Calu3 (cell line): ENCODE data around the gene L3MBTL1. TPM values are rescaled to one million over a fixed set of nuclear protein-coding genes. Genes with fewer than 3 reads are reported as not detected.

Source experiments
- BruUV-seq: library from RNA; stranded (reverse); fragments of 400-500 nt; replicated peaks from 2 replicates; lab custom pipeline; 2021; lab: Mats Ljungman, UMichigan
- CTCF ChIA-PET: fragments of 300-600 bp; sonication (Branson Sonifier 250); formaldehyde crosslinking; loops from one replicate; lab custom pipeline; 2022; ENCODE audit warnings: antibody characterized with exemption; lab: Charles Lee
- DNase-seq: peaks from one replicate; pipeline ENCODE4 v3.0.0; 2022
- H3K27ac Mint-ChIP-seq: one replicate; pipeline ENCODE4 v1.8.0; 2022; ENCODE audit warnings: mixed read lengths; ENCODE audit not compliant: unreplicated experiment
- H3K27me3 Mint-ChIP-seq: one replicate; pipeline ENCODE4 v1.8.0; 2022; ENCODE audit warnings: mixed read lengths; ENCODE audit not compliant: unreplicated experiment
- H3K36me3 Mint-ChIP-seq: one replicate; pipeline ENCODE4 v1.8.0; 2022; ENCODE audit warnings: mild to moderate bottlenecking, moderate library complexity, mixed read lengths; ENCODE audit not compliant: insufficient read depth, unreplicated experiment
- H3K4me1 Mint-ChIP-seq: one replicate; pipeline ENCODE4 v1.8.0; 2022; ENCODE audit warnings: mild to moderate bottlenecking, low read depth, mixed read lengths; ENCODE audit not compliant: unreplicated experiment
- H3K4me3 Mint-ChIP-seq: one replicate; pipeline ENCODE4 v1.8.0; 2022; ENCODE audit warnings: mild to moderate bottlenecking, low read depth, moderate library complexity, mixed read lengths; ENCODE audit not compliant: unreplicated experiment
- H3K9me3 Mint-ChIP-seq: one replicate; pipeline ENCODE4 v1.8.0; 2022; ENCODE audit warnings: low read depth, mixed read lengths; ENCODE audit not compliant: unreplicated experiment
- intact Hi-C: fragments of 100-400 bp; cut with micrococcal nuclease; formaldehyde crosslinking; loops from one replicate; pipeline ENCODE4 v1.10.0; 2022; ENCODE audit not compliant: unreplicated experiment
- total RNA-seq: library from RNA; stranded (reverse); gene quantifications from 2 replicates; pipeline ENCODE4 v1.2.3, GENCODE V29; 2022
- TF ChIP-seq, protein P1 (sequence below): fragments of 200-600 bp; IDR thresholded peaks from one replicate; pipeline ENCODE4 v1.8.0; 2022; ENCODE audit warnings: antibody characterized with exemption; ENCODE audit not compliant: unreplicated experiment

L3MBTL1 gene
- total RNA-seq, 1 experiment from 2014 or later: 42.3 TPM

DNA sequence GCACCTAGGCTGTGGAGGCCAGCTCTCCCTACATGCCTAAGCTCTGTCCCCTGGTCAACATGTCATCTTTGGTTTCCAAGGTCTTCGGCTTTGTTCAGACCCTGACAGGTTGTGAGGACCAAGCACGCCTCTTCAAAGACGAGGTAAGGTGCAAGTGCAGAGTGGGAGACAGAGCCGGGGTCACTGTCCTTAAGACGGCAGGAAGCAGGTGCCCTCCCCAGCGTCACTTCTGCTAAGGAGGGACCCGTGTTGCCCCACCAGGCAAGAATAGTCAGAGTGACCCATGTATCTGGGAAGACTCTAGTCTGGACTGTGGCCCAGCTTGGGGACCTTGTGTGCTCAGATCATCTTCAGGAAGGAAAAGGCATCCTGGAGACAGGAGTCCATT, 33.2 kb downstream of the L3MBTL1 start:
- intact Hi-C loops: no loop called here
- Mint-ChIP-seq H3K9me3 (no peaks in the 10 kb centered on the region), H3K36me3 (peaks cover 28% of the 10 kb centered on the region), H3K4me1 (no peaks in the 10 kb centered on the region), H3K27me3 (no peaks in the 10 kb centered on the region), H3K4me3 (no peak overlapping the region), H3K27ac (no peak overlapping the region)
- TF ChIP-seq, protein P1, sequence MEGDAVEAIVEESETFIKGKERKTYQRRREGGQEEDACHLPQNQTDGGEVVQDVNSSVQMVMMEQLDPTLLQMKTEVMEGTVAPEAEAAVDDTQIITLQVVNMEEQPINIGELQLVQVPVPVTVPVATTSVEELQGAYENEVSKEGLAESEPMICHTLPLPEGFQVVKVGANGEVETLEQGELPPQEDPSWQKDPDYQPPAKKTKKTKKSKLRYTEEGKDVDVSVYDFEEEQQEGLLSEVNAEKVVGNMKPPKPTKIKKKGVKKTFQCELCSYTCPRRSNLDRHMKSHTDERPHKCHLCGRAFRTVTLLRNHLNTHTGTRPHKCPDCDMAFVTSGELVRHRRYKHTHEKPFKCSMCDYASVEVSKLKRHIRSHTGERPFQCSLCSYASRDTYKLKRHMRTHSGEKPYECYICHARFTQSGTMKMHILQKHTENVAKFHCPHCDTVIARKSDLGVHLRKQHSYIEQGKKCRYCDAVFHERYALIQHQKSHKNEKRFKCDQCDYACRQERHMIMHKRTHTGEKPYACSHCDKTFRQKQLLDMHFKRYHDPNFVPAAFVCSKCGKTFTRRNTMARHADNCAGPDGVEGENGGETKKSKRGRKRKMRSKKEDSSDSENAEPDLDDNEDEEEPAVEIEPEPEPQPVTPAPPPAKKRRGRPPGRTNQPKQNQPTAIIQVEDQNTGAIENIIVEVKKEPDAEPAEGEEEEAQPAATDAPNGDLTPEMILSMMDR: no peak
- no TSS peak for BruUV-seq
- CTCF ChIA-PET: interaction anchor here (0.5 kb wide), 1 partner anchor 38 kb away, joined by 3 read pairs; no protein-coding TSS in a partner anchor
- DNase-seq: no peak

DNA sequence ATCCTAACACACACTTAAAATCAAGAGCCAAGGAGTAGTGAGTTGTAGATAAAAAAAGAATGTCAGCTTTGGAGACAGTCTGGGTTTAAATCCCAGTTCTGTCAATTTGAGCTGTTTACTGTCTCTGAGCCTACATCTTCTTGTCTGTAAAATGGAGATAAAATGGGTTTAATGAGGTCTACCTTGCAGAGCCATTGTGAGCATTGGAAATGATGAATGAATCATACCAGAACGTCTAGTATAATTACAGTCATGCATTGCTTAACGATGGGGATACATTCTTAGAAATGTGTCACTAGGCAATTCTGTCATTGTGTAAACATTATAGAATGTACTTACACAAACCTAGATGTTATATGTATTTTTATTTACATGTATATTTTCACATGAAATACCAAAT, 33.7 kb downstream of the L3MBTL1 start:
- no TSS peak for BruUV-seq
- DNase-seq: no peak
- Mint-ChIP-seq H3K27me3 (no peaks in the 10 kb centered on the region), H3K27ac (no peak overlapping the region), H3K4me3 (no peak overlapping the region), H3K9me3 (no peaks in the 10 kb centered on the region), H3K4me1 (no peaks in the 10 kb centered on the region), H3K36me3 (peaks cover 23% of the 10 kb centered on the region)
- CTCF ChIA-PET: no interaction called here
- intact Hi-C loops: no loop called here
- TF ChIP-seq, protein P1: no peak

DNA sequence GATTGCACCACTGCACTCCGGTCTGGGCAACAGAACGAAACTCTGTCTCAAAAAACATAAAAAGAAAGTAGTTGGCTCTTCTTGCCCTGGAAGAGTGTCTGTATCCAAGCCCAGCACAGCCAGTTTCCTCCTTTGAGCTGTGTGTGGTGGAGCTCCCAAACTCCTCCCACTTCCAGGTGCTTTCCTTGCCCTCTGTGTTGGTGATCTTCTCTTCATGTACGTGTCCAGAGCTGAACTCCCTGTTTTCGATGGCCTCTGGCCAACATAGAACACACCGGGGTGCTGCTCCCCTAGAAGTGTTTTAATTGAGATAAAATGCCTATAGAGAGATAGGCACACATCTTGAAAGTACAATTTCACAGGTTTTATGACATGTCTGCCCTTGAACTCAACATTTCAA, 34.7 kb downstream of the L3MBTL1 start:
- H3K9me3 Mint-ChIP-seq: no peaks in the 10 kb centered on the region
- BruUV-seq: no TSS peak
- CTCF ChIA-PET: interaction anchor here (0.6 kb wide), 1 partner anchor 35 kb away, joined by 10 read pairs; no protein-coding TSS in a partner anchor
- H3K4me1 Mint-ChIP-seq: no peaks in the 10 kb centered on the region
- no peak overlapping the region for H3K27ac Mint-ChIP-seq
- TF ChIP-seq, protein P1: no peak
- H3K36me3 Mint-ChIP-seq: peaks cover 27% of the 10 kb centered on the region
- intact Hi-C loops: no loop called here
- no peak overlapping the region for H3K4me3 Mint-ChIP-seq
- no peak for DNase-seq
- no peaks in the 10 kb centered on the region for H3K27me3 Mint-ChIP-seq

DNA sequence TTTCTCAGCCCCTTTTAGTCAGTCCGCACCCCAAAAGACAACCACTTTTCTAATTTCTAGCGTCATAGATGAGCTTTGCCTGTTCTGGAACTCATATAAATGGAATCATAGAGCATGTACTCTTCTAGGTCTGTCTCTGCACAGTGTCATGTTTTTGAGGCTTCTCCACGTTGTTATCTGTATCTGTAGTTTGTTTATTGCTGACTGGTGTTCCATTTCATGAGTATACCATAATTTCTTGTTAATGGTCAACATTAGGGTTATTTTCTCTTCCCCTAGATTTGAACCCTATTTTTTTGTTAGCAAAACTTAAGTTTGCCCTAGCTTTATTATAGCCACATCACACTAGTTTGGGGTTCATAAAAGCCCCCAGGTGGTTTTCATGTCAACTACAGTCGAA, 35.2 kb downstream of the L3MBTL1 start:
- no TSS peak for BruUV-seq
- intact Hi-C loops: no loop called here
- no peaks in the 10 kb centered on the region for H3K27me3 Mint-ChIP-seq
- DNase-seq: no peak
- no peak overlapping the region for H3K27ac Mint-ChIP-seq
- CTCF ChIA-PET: interaction anchor here (0.6 to 0.7 kb wide), 2 partner anchors 35 to 232 kb away, joined by 9 to 10 read pairs; no protein-coding TSS in a partner anchor
- H3K4me1 Mint-ChIP-seq: no peaks in the 10 kb centered on the region
- peaks cover 2% of the 10 kb centered on the region for H3K9me3 Mint-ChIP-seq
- H3K4me3 Mint-ChIP-seq: no peak overlapping the region
- TF ChIP-seq, protein P1: no peak
- peaks cover 33% of the 10 kb centered on the region for H3K36me3 Mint-ChIP-seq
